Cerebellar cortex (tissue), 1 donor: ENCODE results near the gene PTPRN2.

Experiments used
- DNase-seq: peaks from one replicate; pipeline ENCODE4 v3.0.0-alpha.2; 2015; ENCODE audit warnings: low spot score

Gene PTPRN2

GRCh38 chr7:157560258-157560654 is 1027.4 kb downstream of the PTPRN2 start:
- no peak for DNase-seq

- no peak for DNase-seq
Observed at GRCh38 chr7:157559596-157560257, 1027.9 kb downstream of the PTPRN2 start.

- no peak for DNase-seq
Observed at GRCh38 chr7:157558875-157559595, 1028.6 kb downstream of the PTPRN2 start.

GRCh38 chr7:157558516-157558874 is 1029.1 kb downstream of the PTPRN2 start:
- DNase-seq = no peak

- DNase-seq = no peak
Observed at GRCh38 chr7:157558061-157558460, 1029.6 kb downstream of the PTPRN2 start.

GRCh38 chr7:157557263-157557662 is 1030.4 kb downstream of the PTPRN2 start:
- DNase-seq = no peak

GRCh38 chr7:157556642-157556944 is 1031.0 kb downstream of the PTPRN2 start:
- DNase-seq = no peak

GRCh38 chr7:157555944-157556641 is 1031.5 kb downstream of the PTPRN2 start:
- no peak for DNase-seq

- no peak for DNase-seq
Observed at GRCh38 chr7:157555313-157555712, 1032.3 kb downstream of the PTPRN2 start.

GRCh38 chr7:157554393-157555238 is 1033.0 kb downstream of the PTPRN2 start:
- DNase-seq = no peak

GRCh38 chr7:157553256-157553655 is 1034.4 kb downstream of the PTPRN2 start:
- DNase-seq = no peak

GRCh38 chr7:157552295-157552993 is 1035.2 kb downstream of the PTPRN2 start:
- no peak for DNase-seq

GRCh38 chr7:157551325-157552070 is 1036.1 kb downstream of the PTPRN2 start:
- no peak for DNase-seq

GRCh38 chr7:157550300-157551275 is 1037.0 kb downstream of the PTPRN2 start:
- DNase-seq = no peak

- no peak for DNase-seq
Observed at GRCh38 chr7:157549612-157550299, 1037.9 kb downstream of the PTPRN2 start.

GRCh38 chr7:157548691-157549303 is 1038.8 kb downstream of the PTPRN2 start:
- no peak for DNase-seq

- no peak for DNase-seq
Observed at GRCh38 chr7:157547611-157548010, 1040.0 kb downstream of the PTPRN2 start.

- DNase-seq = no peak
Observed at GRCh38 chr7:157547102-157547501, 1040.5 kb downstream of the PTPRN2 start.

- DNase-seq = no peak
Observed at GRCh38 chr7:157545681-157546060, 1042.0 kb downstream of the PTPRN2 start.
